Endothelial cell of umbilical vein (primary cell): ENCODE data around the gene ZNF442. TPM values are rescaled to one million over a fixed set of nuclear protein-coding genes. Genes with fewer than 3 reads are reported as not detected.

Source experiments
- BruUV-seq: library from RNA; stranded (reverse); fragments of 400-500 nt; replicated peaks from 2 replicates; lab custom pipeline; 2021; lab: Mats Ljungman, UMichigan
- CTCF ChIA-PET: fragments of 300-600, 350-600 bp; sonication (Branson Sonifier 250); formaldehyde crosslinking; loops from one replicate; lab custom pipeline; 2021; ENCODE audit warnings: antibody characterized with exemption, inconsistent platforms; lab: Charles Lee
- POLR2A ChIA-PET: fragments of 300-600, 350-600 bp; sonication (Branson Sonifier 250); formaldehyde crosslinking; loops from one replicate; lab custom pipeline; 2021; ENCODE audit warnings: antibody characterized with exemption, inconsistent platforms; lab: Charles Lee
- DNase-seq: peaks from one replicate; pipeline ENCODE4 v3.0.0-alpha.2; 2011; ENCODE audit warnings: low read depth, low spot score
- FAIRE-seq: peaks from 2 replicates; lab custom pipeline; 2011; peaks lifted over from hg19 to GRCh38; lab: Jason Lieb, UNC
- H2AFZ ChIP-seq: 2 replicates; pipeline ENCODE4 v1.6.0; 2012; ENCODE audit warnings: low read depth, low read length, control low read depth, inconsistent platforms
- H3K27ac ChIP-seq: 2 replicates; pipeline ENCODE4 v1.5.1; 2011; ENCODE audit warnings: low read depth, mild to moderate bottlenecking, control low read depth, low read length, moderate library complexity; ENCODE audit not compliant: insufficient read depth
- H3K27me3 ChIP-seq, 2 experiments: 2 replicates each; pipeline versions ENCODE4 v1.6.0 to v1.6.1; 2011; ENCODE audit warnings: low read length in 2 of 2, mixed read lengths in 1 of 2; ENCODE audit not compliant: control insufficient read depth in 2 of 2, insufficient read depth in 2 of 2
- H3K36me3 ChIP-seq, 2 experiments: 2 replicates in 1 of 2; 3 replicates in 1 of 2; pipeline ENCODE4 v1.5.1; 2011; ENCODE audit warnings: low read length in 2 of 2, mild to moderate bottlenecking in 1 of 2, moderate library complexity in 1 of 2; ENCODE audit not compliant: control insufficient read depth in 2 of 2, insufficient read depth in 2 of 2; ENCODE audit errors: extremely low read depth in 1 of 2
- H3K4me1 ChIP-seq: 3 replicates; pipeline ENCODE4 v1.5.1; 2011; ENCODE audit warnings: mild to moderate bottlenecking, low read length; ENCODE audit not compliant: control insufficient read depth, insufficient read depth; ENCODE audit errors: extremely low read depth
- H3K4me2 ChIP-seq: 2 replicates; pipeline ENCODE4 v1.6.1; 2011; ENCODE audit warnings: low read length, control low read depth, mixed read lengths; ENCODE audit not compliant: insufficient read depth
- H3K4me3 ChIP-seq, 3 experiments: fragments of 200-600 bp in 1 of 3; sonication (generic), shearing (Covaris generic) in 1 of 3; replicated peaks in 1 of 3; 2 replicates each; pipeline ENCODE4 v1.5.1; 2011 to 2016; ENCODE audit warnings: control low read depth in 3 of 3, low read length in 3 of 3, mild to moderate bottlenecking in 2 of 3, inconsistent platforms in 1 of 3, low read depth in 1 of 3, moderate library complexity in 1 of 3; ENCODE audit not compliant: insufficient read depth in 1 of 3
- H3K79me2 ChIP-seq: 2 replicates; pipeline ENCODE4 v1.6.0; 2012; ENCODE audit warnings: low read length, inconsistent platforms; ENCODE audit not compliant: control insufficient read depth, insufficient read depth
- H3K9ac ChIP-seq: replicated peaks from 2 replicates; pipeline ENCODE3; 2011; ENCODE audit warnings: low read length, control low read depth; ENCODE audit not compliant: insufficient read depth; ENCODE audit errors: extremely low read depth
- H3K9me1 ChIP-seq: replicated peaks from 3 replicates; pipeline ENCODE4 v1.6.0; 2011; ENCODE audit warnings: mild to moderate bottlenecking, low read length; ENCODE audit not compliant: control insufficient read depth, insufficient read depth; ENCODE audit errors: extremely low read depth
- H3K9me3 ChIP-seq: replicated peaks from 2 replicates; pipeline ENCODE4 v1.5.1; 2012; ENCODE audit warnings: low read length, inconsistent platforms; ENCODE audit not compliant: control insufficient read depth, insufficient read depth
- H4K20me1 ChIP-seq: replicated peaks from 2 replicates; pipeline ENCODE3; 2011; ENCODE audit warnings: mild to moderate bottlenecking, low read length; ENCODE audit not compliant: control insufficient read depth, insufficient read depth; ENCODE audit errors: extremely low read depth
- CTCF ChIP-seq, 2 donors: IDR thresholded peaks; 1 replicate in 1 of 2; 2 replicates in 1 of 2; pipeline ENCODE4 v1.5.1; 2011; ENCODE audit warnings: low read length in 2 of 2, mild to moderate bottlenecking in 2 of 2, moderate library complexity in 2 of 2, control low read depth in 1 of 2, inconsistent platforms in 1 of 2, low read depth in 1 of 2; ENCODE audit not compliant: insufficient read depth in 1 of 2; ENCODE audit errors: extremely low read depth in 1 of 2
- EZH2 ChIP-seq: IDR thresholded peaks from 2 replicates; pipeline ENCODE4 v1.6.1; 2012; ENCODE audit warnings: borderline replicate concordance, low read depth, mild to moderate bottlenecking, moderate library complexity, low read length, inconsistent platforms; ENCODE audit not compliant: severe bottlenecking
- FOS ChIP-seq: IDR thresholded peaks from 2 replicates; pipeline ENCODE4 v1.6.1; 2011; ENCODE audit warnings: mild to moderate bottlenecking, low read length, moderate library complexity, borderline replicate concordance; ENCODE audit not compliant: insufficient read depth
- GATA2 ChIP-seq: IDR thresholded peaks from 2 replicates; pipeline ENCODE4 v1.7.0; 2011; ENCODE audit warnings: low read depth, mild to moderate bottlenecking, moderate library complexity, mixed read lengths, low read length; ENCODE audit not compliant: insufficient read length, insufficient read depth
- JUN ChIP-seq: IDR thresholded peaks from 2 replicates; pipeline ENCODE4 v1.6.1; 2011; ENCODE audit warnings: borderline replicate concordance, low read depth; ENCODE audit not compliant: insufficient read length, insufficient read depth
- MAX ChIP-seq: IDR thresholded peaks from 2 replicates; pipeline ENCODE4 v1.6.1; 2011; ENCODE audit not compliant: insufficient read depth, insufficient read length
- MYC ChIP-seq: IDR thresholded peaks from one replicate; pipeline ENCODE4 v1.6.1; 2011; ENCODE audit warnings: mild to moderate bottlenecking, low read depth, low read length
- POLR2A ChIP-seq: IDR thresholded peaks from 2 replicates; pipeline ENCODE4 v1.6.1; 2012; ENCODE audit warnings: low read depth, mild to moderate bottlenecking, control low read depth, low read length
- POLR2AphosphoS5 ChIP-seq: IDR thresholded peaks from 2 replicates; pipeline ENCODE4 v1.6.1; 2012; ENCODE audit warnings: low read depth, mild to moderate bottlenecking, control low read depth, low read length, moderate library complexity; ENCODE audit not compliant: insufficient read depth
- dilution Hi-C: fragments of 300-500 bp; cut with MboI; formaldehyde crosslinking; loops from one replicate; pipeline ENCODE4 v1.15.0; 2019; ENCODE audit warnings: low sequenced_read_pairs; ENCODE audit not compliant: extremely low pct_ligation_motif_present
- intact Hi-C: fragments of 100-400 bp; cut with micrococcal nuclease; formaldehyde crosslinking; loops from one replicate; pipeline ENCODE4 v1.10.0; 2022
- polyA plus RNA-seq, 4 experiments: library from polyadenylated mRNA; depleted of rRNA in 3 of 4; stranded (reverse) in 3 of 4; unstranded in 1 of 4; fragments of >200 nt; gene quantifications; 2 replicates each; pipeline versions ENCODE4 v1.2.1 to v1.2.3, GENCODE V29; 2011 to 2012; ENCODE audit warnings: missing spikeins in 1 of 4
- total RNA-seq: library from RNA; stranded (reverse); gene quantifications from 2 replicates; pipeline ENCODE4 v1.2.3, GENCODE V29; 2021

ZNF442 gene
- total and polyA plus RNA-seq, 2 donors (not counting 3 experiments of a cell fraction or from before 2014, with no cell fraction given), result 0.21 to 0.93 TPM

GRCh38 chr19:12331211-12331941 lies 34.1 kb downstream of the ZNF442 start:
- dilution Hi-C loops (no loop called here), intact Hi-C loops (no loop called here)
- Histone ChIP-seq H3K4me3 (no peak overlapping the region), H3K4me2 (no peak overlapping the region), H3K27ac (no peak overlapping the region), H3K4me1 (no peaks in the 10 kb centered on the region), H3K79me2 (no peaks in the 10 kb centered on the region), H3K9me3 (no peaks in the 10 kb centered on the region), H3K36me3 (no peaks in the 10 kb centered on the region), H3K9me1 (no peaks in the 10 kb centered on the region), H2AFZ (no peak overlapping the region), H4K20me1 (no peaks in the 10 kb centered on the region), H3K9ac (no peak overlapping the region), H3K27me3 (no peaks in the 10 kb centered on the region)
- ChIA-PET POLR2A (no interaction called here), CTCF (no interaction called here)
- FAIRE-seq (no peak), DNase-seq (no peak)
- BruUV-seq, result no TSS peak
- TF ChIP-seq CTCF (IDR thresholded peaks at IDR 0.05; ENCODE audit: extremely low read depth in 1 of 2, insufficient read depth in 1 of 2, low read depth in 1 of 2, low read length in 2 of 2) (no peak), POLR2A (no peak), JUN (no peak), FOS (no peak), POLR2AphosphoS5 (no peak), GATA2 (no peak), EZH2 (no peak), MAX (no peak), MYC (no peak)
